Measurements from ENCODE around the gene IL23R. TPM values are rescaled to one million over a fixed set of nuclear protein-coding genes. Genes with fewer than 3 reads are reported as not detected.
A peak's percentile ranks its signal among the peaks of the same experiment; 100 is the strongest.

The IL23R gene, protein sequence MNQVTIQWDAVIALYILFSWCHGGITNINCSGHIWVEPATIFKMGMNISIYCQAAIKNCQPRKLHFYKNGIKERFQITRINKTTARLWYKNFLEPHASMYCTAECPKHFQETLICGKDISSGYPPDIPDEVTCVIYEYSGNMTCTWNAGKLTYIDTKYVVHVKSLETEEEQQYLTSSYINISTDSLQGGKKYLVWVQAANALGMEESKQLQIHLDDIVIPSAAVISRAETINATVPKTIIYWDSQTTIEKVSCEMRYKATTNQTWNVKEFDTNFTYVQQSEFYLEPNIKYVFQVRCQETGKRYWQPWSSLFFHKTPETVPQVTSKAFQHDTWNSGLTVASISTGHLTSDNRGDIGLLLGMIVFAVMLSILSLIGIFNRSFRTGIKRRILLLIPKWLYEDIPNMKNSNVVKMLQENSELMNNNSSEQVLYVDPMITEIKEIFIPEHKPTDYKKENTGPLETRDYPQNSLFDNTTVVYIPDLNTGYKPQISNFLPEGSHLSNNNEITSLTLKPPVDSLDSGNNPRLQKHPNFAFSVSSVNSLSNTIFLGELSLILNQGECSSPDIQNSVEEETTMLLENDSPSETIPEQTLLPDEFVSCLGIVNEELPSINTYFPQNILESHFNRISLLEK
- total RNA-seq: under 1 TPM in 4 of 5 donors, not detected in 1; 0.18 to 0.63 (median 0.43) TPM
- total RNA-seq (2013): 3.0 TPM
- total RNA-seq: 0.07 to 41.5 (median 3.6) reads per million in 29 experiments

DNA sequence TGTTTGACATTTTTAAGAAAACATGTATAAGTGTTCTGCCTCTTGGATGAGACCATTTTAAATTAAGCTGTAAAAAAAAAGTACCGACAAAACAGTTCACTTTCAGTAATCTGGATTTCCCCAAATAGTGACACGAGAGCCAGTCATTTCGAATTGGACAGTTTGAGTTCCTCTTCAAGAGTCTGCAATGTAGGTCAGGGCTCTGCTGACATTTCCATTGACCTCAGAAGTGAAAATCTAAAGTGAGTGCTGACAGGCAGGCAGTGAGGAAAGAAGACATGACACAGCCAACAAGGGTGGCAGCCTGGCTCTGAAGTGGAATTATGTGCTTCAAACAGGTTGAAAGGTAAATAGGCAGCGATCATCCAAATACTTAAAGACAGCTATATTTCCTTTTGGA is at the start of gene IL23R:
TSS of gene IL23R (plus strand) at position 259 of the 400 bp plus-strand sequence. CDS start 1,667 bp downstream, outside the sequence.
- Mint-ChIP-seq H3K4me3 (peak within 1 kb of the TSS in 2 of 3 donors; percentile 43 to 60), H3K4me1 (peaks cover 18 to 56% (median 36%) of the 10 kb centered on the region in 3 donors), H3K36me3 (no peaks in the 10 kb centered on the region), H3K27ac (peak within 1 kb of the TSS; percentile 65 to 72), H3K9me3 (peaks cover 0 to 5% (median 0%) of the 10 kb centered on the region in 3 donors), H3K27me3 (peaks cover 4 to 12% of the 10 kb centered on the region in 2 donors)
- DNase-seq (peak in 10 of 35 experiments; percentile 5 to 60 (median 20)), ATAC-seq (replicated peaks in 1 of 4) (peak in 1 of 4 experiments; percentile 34)
- Histone ChIP-seq H3K9me3 (no peaks in the 10 kb centered on the region), H3K4me3 (ENCODE audit: control insufficient read depth in 1 of 2, extremely low read depth in 1 of 2, low read length in 1 of 2) (peak within 1 kb of the TSS in 1 of 2 donors; percentile 22), H3K4me1 (ENCODE audit: control insufficient read depth in 1 of 2, extremely low read depth in 1 of 2, insufficient read depth in 2 of 2, low read length in 2 of 2) (peaks cover 4 to 18% of the 10 kb centered on the region in 2 experiments), H3K27me3 (replicated peaks in 1 of 2; ENCODE audit: control insufficient read depth in 2 of 2, extremely low read depth in 1 of 2, insufficient read depth in 2 of 2, low read length in 1 of 2) (peaks cover 0 to 3% of the 10 kb centered on the region in 2 experiments), H3K36me3 (ENCODE audit: control insufficient read depth in 2 of 2, extremely low read depth in 1 of 2, insufficient read depth in 1 of 2, low read length in 1 of 2) (no peaks in the 10 kb centered on the region), H3K27ac (ENCODE audit: low read length) (peak within 1 kb of the TSS; percentile 64)
- CTCF ChIA-PET: interaction anchor here (0.7 to 1.6 kb wide), 5 partner anchors 18 to 409 kb away, joined by 3 to 6 read pairs (median 5); no protein-coding TSS in a partner anchor
- POLR2A ChIA-PET: interaction anchor here in 1 of 2 donors (0.6 kb wide), 1 partner anchor 50 kb away, joined by 3 read pairs; no protein-coding TSS in a partner anchor
- 25% methylated on average over 1 of the region's 4 CpGs for WGBS (ENCODE audit: insufficient coverage)

DNA sequence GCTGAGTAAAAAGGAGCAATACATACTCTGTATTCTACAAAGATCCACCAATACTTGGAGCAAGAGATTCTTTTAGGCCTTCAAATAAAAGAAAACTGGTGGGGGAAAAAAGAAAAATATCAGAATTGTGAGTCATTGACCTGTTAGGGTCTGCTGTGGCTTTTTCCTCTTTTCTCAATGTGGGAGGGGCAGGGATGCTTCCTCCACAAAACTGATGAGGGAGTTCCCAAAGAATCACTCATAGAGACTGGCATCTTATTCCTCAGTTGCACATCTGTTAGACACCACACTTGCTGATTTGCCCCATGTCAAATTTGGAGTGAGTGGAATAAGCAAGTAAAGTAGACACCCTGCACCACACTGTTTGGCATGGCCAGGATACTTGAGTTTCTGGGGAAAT is 48.1 kb upstream of the IL23R start:
- no peaks in the 10 kb centered on the region for H3K9me3 ChIP-seq
- no peaks in the 10 kb centered on the region for H3K36me3 ChIP-seq (ENCODE audit: control insufficient read depth in 2 of 2, extremely low read depth in 1 of 2, insufficient read depth in 1 of 2, low read length in 1 of 2)
- H3K27ac ChIP-seq (ENCODE audit: low read length): no peak overlapping the region
- no peak overlapping the region for H3K4me3 ChIP-seq (ENCODE audit: control insufficient read depth in 1 of 2, extremely low read depth in 1 of 2, low read length in 1 of 2)
- ATAC-seq (replicated peaks in 1 of 4) (no peak), DNase-seq (no peak)
- ChIA-PET CTCF (no interaction called here), POLR2A (no interaction called here)
- no peak overlapping the region for H3K27ac Mint-ChIP-seq
- H3K27me3 ChIP-seq (replicated peaks in 1 of 2; ENCODE audit: control insufficient read depth in 2 of 2, extremely low read depth in 1 of 2, insufficient read depth in 2 of 2, low read length in 1 of 2): no peaks in the 10 kb centered on the region
- H3K27me3 Mint-ChIP-seq: no peaks in the 10 kb centered on the region
- H3K4me1 ChIP-seq (ENCODE audit: control insufficient read depth in 1 of 2, extremely low read depth in 1 of 2, insufficient read depth in 2 of 2, low read length in 2 of 2): peaks cover 0 to 4% of the 10 kb centered on the region in 2 experiments
- H3K4me3 Mint-ChIP-seq: no peak overlapping the region
- peaks cover 4 to 11% (median 4%) of the 10 kb centered on the region in 3 donors for H3K9me3 Mint-ChIP-seq
- H3K36me3 Mint-ChIP-seq: peaks cover 3% of the 10 kb centered on the region
- H3K4me1 Mint-ChIP-seq: peaks cover 10 to 14% (median 11%) of the 10 kb centered on the region in 3 donors

DNA sequence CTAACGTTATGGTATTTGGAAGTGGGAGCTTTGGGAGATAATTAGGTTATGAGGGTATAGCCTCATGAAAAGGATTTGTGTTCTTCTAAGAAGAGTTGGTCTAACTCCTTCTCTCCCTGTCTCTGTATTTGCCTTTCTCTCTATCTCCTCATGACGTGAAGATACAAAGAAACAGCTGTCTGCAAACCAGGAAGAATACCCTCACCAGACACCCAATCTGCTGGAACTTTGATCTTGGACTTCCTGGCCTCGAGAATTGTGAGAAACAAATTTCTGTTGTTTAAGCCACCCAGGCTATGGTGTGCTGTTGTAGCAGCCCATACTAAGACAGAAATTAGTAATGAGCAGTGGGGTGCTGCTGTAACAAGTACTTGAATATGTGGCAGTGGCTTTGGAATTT is 47.6 kb upstream of the IL23R start:
- Mint-ChIP-seq H3K27ac (no peak overlapping the region), H3K27me3 (no peaks in the 10 kb centered on the region), H3K4me3 (no peak overlapping the region), H3K4me1 (peaks cover 10 to 14% (median 11%) of the 10 kb centered on the region in 3 donors), H3K36me3 (peaks cover 3% of the 10 kb centered on the region), H3K9me3 (peaks cover 4 to 7% (median 4%) of the 10 kb centered on the region in 3 donors)
- Histone ChIP-seq H3K9me3 (no peaks in the 10 kb centered on the region), H3K27me3 (replicated peaks in 1 of 2; ENCODE audit: control insufficient read depth in 2 of 2, extremely low read depth in 1 of 2, insufficient read depth in 2 of 2, low read length in 1 of 2) (no peaks in the 10 kb centered on the region), H3K4me1 (ENCODE audit: control insufficient read depth in 1 of 2, extremely low read depth in 1 of 2, insufficient read depth in 2 of 2, low read length in 2 of 2) (peaks cover 0 to 4% of the 10 kb centered on the region in 2 experiments), H3K4me3 (ENCODE audit: control insufficient read depth in 1 of 2, extremely low read depth in 1 of 2, low read length in 1 of 2) (no peak overlapping the region), H3K27ac (ENCODE audit: low read length) (no peak overlapping the region), H3K36me3 (ENCODE audit: control insufficient read depth in 2 of 2, extremely low read depth in 1 of 2, insufficient read depth in 1 of 2, low read length in 1 of 2) (no peaks in the 10 kb centered on the region)
- DNase-seq (no peak), ATAC-seq (replicated peaks in 1 of 4) (no peak)
- ChIA-PET POLR2A (no interaction called here), CTCF (no interaction called here)
- no CpG with 5 or more reads among the region's 3 CpGs for WGBS (ENCODE audit: insufficient coverage)

DNA sequence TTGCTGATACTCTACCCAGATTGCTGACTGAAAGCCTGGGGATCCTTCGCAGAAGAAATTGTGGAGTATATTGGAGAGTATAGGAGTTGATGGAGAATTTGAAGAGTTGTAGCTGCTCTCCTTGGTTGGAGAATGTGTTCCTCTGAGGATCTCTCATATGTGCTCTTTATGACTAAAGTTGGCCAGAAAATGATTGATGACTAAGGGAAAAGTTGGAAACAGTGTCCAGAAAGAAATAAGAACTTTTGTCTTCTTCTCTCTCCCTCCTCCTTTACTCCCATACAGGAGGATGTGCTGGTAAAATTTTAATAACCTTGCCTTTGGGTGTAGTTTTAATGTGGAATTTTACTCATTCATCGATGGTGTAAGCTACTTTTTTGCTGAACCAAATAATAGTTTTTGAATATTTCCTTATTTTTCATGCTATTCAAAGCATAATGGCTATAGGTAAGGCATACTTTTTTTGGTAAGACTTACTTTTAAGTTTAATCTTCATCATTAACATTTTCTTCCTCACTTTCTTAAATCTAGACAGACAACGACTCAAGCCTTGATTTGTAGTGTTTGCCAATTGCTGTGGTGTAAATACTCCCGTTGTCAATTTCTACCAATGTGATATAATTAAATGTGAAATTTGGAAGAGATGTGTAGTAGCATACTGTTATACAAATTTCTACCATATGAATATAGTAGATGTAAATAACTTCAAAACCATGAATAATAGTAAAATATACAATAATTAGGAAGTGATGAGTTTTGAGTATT is 45.2 kb upstream of the IL23R start:
- H3K9me3 Mint-ChIP-seq: no peaks in the 10 kb centered on the region
- POLR2A ChIA-PET: no interaction called here
- no peaks in the 10 kb centered on the region for H3K36me3 ChIP-seq (ENCODE audit: control insufficient read depth in 2 of 2, extremely low read depth in 1 of 2, insufficient read depth in 1 of 2, low read length in 1 of 2)
- DNase-seq: no peak
- no peak overlapping the region for H3K4me3 ChIP-seq (ENCODE audit: control insufficient read depth in 1 of 2, extremely low read depth in 1 of 2, low read length in 1 of 2)
- no peak overlapping the region for H3K27ac ChIP-seq (ENCODE audit: low read length)
- CTCF ChIA-PET: no interaction called here
- H3K36me3 Mint-ChIP-seq: no peaks in the 10 kb centered on the region
- peaks cover 0 to 4% of the 10 kb centered on the region in 2 experiments for H3K4me1 ChIP-seq (ENCODE audit: control insufficient read depth in 1 of 2, extremely low read depth in 1 of 2, insufficient read depth in 2 of 2, low read length in 2 of 2)
- H3K27me3 Mint-ChIP-seq: no peaks in the 10 kb centered on the region
- WGBS (ENCODE audit: insufficient coverage): 100% methylated on average over 1 of the region's 4 CpGs
- H3K27ac Mint-ChIP-seq: no peak overlapping the region
- peaks cover 11 to 16% (median 11%) of the 10 kb centered on the region in 3 donors for H3K4me1 Mint-ChIP-seq
- H3K27me3 ChIP-seq (replicated peaks in 1 of 2; ENCODE audit: control insufficient read depth in 2 of 2, extremely low read depth in 1 of 2, insufficient read depth in 2 of 2, low read length in 1 of 2): no peaks in the 10 kb centered on the region
- H3K4me3 Mint-ChIP-seq: no peak overlapping the region
- ATAC-seq (replicated peaks in 1 of 4): no peak
- no peaks in the 10 kb centered on the region for H3K9me3 ChIP-seq

DNA sequence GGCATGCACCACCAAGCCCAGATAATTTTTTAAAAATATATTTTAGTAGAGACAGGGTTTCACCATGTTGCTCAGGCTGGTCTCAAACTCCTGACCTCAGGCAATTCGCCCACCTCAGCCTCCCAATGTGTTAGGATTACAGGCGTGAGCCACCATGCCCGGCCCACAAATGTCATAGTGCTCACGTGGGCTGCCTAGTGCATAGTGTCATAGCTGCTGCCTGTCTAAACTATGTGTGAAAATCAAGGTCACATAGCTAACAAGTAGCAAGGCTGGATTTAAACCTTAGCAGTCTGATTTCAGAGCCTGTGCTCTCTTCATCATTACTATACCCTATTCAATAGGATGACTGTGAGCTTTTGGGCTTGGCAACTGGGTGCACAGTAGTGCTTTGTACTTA is 41.8 kb upstream of the IL23R start:
- H3K9me3 Mint-ChIP-seq: no peaks in the 10 kb centered on the region
- DNase-seq (no peak), ATAC-seq (replicated peaks in 1 of 4) (no peak)
- 100% methylated on average over 4 of the region's 4 CpGs for WGBS (ENCODE audit: insufficient coverage)
- H3K4me3 Mint-ChIP-seq: no peak overlapping the region
- Histone ChIP-seq H3K9me3 (no peaks in the 10 kb centered on the region), H3K27me3 (replicated peaks in 1 of 2; ENCODE audit: control insufficient read depth in 2 of 2, extremely low read depth in 1 of 2, insufficient read depth in 2 of 2, low read length in 1 of 2) (no peaks in the 10 kb centered on the region), H3K4me1 (ENCODE audit: control insufficient read depth in 1 of 2, extremely low read depth in 1 of 2, insufficient read depth in 2 of 2, low read length in 2 of 2) (no peaks in the 10 kb centered on the region), H3K27ac (ENCODE audit: low read length) (no peak overlapping the region), H3K4me3 (ENCODE audit: control insufficient read depth in 1 of 2, extremely low read depth in 1 of 2, low read length in 1 of 2) (no peak overlapping the region), H3K36me3 (ENCODE audit: control insufficient read depth in 2 of 2, extremely low read depth in 1 of 2, insufficient read depth in 1 of 2, low read length in 1 of 2) (no peaks in the 10 kb centered on the region)
- H3K36me3 Mint-ChIP-seq: no peaks in the 10 kb centered on the region
- no peaks in the 10 kb centered on the region for H3K27me3 Mint-ChIP-seq
- ChIA-PET CTCF (interaction anchor here in 1 of 2 donors (1.1 kb wide), 1 partner anchor 12 kb away, joined by 3 read pairs; no protein-coding TSS in a partner anchor), POLR2A (interaction anchor here in 1 of 2 donors (0.6 kb wide), 1 partner anchor 75 kb away, joined by 6 read pairs; no protein-coding TSS in a partner anchor)
- H3K27ac Mint-ChIP-seq: no peak overlapping the region
- H3K4me1 Mint-ChIP-seq: peaks cover 2 to 10% (median 6%) of the 10 kb centered on the region in 3 donors
